Measurements from ENCODE around the gene NBPF4.
"Not testable (repeated sequence)": the region's sequence is repeated elsewhere in the genome, so short reads cannot be mapped to it uniquely, and the experiment has no call there.

- TF ChIP-seq CTCF (conservative IDR thresholded peaks at IDR 0.05); ZFX (IDR thresholded peaks at IDR 0.05): not testable (repeated sequence)
These were observed 17.0 kb downstream of the NBPF4 start for GRCh38 chr1:108226855-108227254.
